GM18517 (cell line): Measurements from ENCODE around the gene OR3A3.

ENCODE experiments used
- ATAC-seq: cut with Tn5 transposase; IDR thresholded peaks from one replicate; pipeline ENCODE4 v1.9.1; 2021; ENCODE audit warnings: mild to moderate bottlenecking, moderate library complexity; ENCODE audit not compliant: unreplicated experiment

Gene OR3A3

DNA sequence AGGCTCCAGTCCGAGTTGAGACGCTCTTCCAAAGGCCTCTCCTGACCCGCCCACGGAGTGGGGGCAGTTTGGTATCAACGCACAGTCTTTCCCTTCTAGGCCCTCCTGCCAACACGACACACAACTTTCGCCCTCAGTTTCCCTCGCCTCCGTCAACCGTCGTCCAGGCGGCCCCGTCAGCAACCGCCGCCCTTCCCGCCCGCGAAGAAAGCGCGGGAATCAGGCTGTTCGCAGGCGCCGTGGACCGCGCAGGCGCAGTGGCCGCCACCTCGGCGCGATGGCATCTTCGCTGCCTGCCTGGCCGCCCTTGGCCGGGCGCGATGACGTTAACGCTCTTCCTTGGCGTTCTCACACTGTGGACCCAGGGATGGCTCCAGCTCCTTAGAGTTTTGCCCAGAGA, 60.4 kb downstream of the OR3A3 start, which contains the start of gene SPATA22:
Gene SPATA22 (minus strand): TSS at position 221 of the 400 bp plus-strand sequence. CDS start 2,494 bp downstream, outside the sequence.
- ATAC-seq, result no peak

DNA sequence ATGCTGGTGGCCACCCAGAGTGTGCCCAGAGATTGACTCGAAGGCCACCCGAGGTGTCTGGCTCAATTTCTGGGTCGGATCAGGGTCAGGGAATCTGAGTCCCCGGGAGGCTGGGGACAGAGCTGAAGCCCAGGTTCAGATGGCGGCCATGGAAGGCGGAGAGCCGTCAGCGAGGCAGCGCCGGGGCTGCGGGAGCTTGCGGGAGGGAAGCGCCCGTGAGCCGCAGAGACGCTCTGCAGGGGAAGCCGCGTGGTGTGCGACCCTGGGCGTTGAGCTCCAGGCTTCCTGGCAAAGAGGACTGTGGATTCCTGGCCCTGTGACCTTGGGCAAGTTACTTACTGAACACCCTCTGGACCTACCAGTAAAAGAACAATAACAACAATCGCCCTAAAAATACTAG, 61.0 kb downstream of the OR3A3 start:
- ATAC-seq, result no peak
